Right lobe of liver (tissue), 4 donors: ENCODE measurements around the gene PGAP3.

Source experiments
- CTCF ChIP-seq, 4 donors: fragments of 200-600 bp in 3 of 4; fragments of 450-650 bp in 1 of 4; IDR thresholded peaks; one replicate each; pipeline versions ENCODE4 v1.5.1 to v1.8.0; 2016 to 2022; ENCODE audit warnings: antibody characterized with exemption in 4 of 4, mild to moderate bottlenecking in 2 of 4
- POLR2A ChIP-seq: fragments of 450-650 bp; IDR thresholded peaks from one replicate; pipeline ENCODE4 v1.6.1; 2017; ENCODE audit warnings: antibody characterized with exemption, mild to moderate bottlenecking
- donor health status: DM: no; HTN: no; CAD: no.
- donor health status: DM: no; HTN: no; CAD: no.
- donor health status: DM: no; HTN: yes; CAD: no.

- TF ChIP-seq POLR2A: no peak
- no peak for TF ChIP-seq CTCF (IDR thresholded peaks at IDR 0.05)
Measured at GRCh38 chr17:39706921-39707337, 19.1 kb upstream of the PGAP3 start.
